Measurements from ENCODE around the gene MPRIP. TPM values are rescaled to one million over a fixed set of nuclear protein-coding genes. Genes with fewer than 3 reads are reported as not detected.

Gene MPRIP
- polyA plus RNA-seq, 1 donor, result 205 TPM

- no peak for DNase-seq (ENCODE audit: low read depth)
Measured at GRCh38 chr17:17069849-17070248, 27.6 kb downstream of the MPRIP start.

GRCh38 chr17:17070931-17071330 lies 28.7 kb downstream of the MPRIP start:
- DNase-seq (ENCODE audit: low read depth), result no peak

GRCh38 chr17:17071531-17072360 lies 29.5 kb downstream of the MPRIP start:
- DNase-seq (ENCODE audit: low read depth), result no peak

- no peak for DNase-seq (ENCODE audit: low read depth)
Measured at GRCh38 chr17:17072546-17072945, 30.3 kb downstream of the MPRIP start.

GRCh38 chr17:17073030-17073564 lies 30.8 kb downstream of the MPRIP start:
- DNase-seq (ENCODE audit: low read depth), result no peak

- no peak for DNase-seq (ENCODE audit: low read depth)
Measured at GRCh38 chr17:17073581-17074403, 31.5 kb downstream of the MPRIP start.

GRCh38 chr17:17075125-17075781 lies 33.0 kb downstream of the MPRIP start:
- peak; percentile 63 for DNase-seq (ENCODE audit: low read depth)

- no peak for DNase-seq (ENCODE audit: low read depth)
Measured at GRCh38 chr17:17076066-17076465, 33.8 kb downstream of the MPRIP start.

- no peak for DNase-seq (ENCODE audit: low read depth)
Measured at GRCh38 chr17:17077101-17077500, 34.8 kb downstream of the MPRIP start.

- no peak for DNase-seq (ENCODE audit: low read depth)
Measured at GRCh38 chr17:17077861-17078732, 35.8 kb downstream of the MPRIP start.

GRCh38 chr17:17078832-17079231 lies 36.6 kb downstream of the MPRIP start:
- DNase-seq (ENCODE audit: low read depth), result no peak

- DNase-seq (ENCODE audit: low read depth), result no peak
Measured at GRCh38 chr17:17079336-17079735, 37.1 kb downstream of the MPRIP start.

- no peak for DNase-seq (ENCODE audit: low read depth)
Measured at GRCh38 chr17:17079761-17080160, 37.5 kb downstream of the MPRIP start.

GRCh38 chr17:17080181-17080631 lies 37.9 kb downstream of the MPRIP start:
- DNase-seq (ENCODE audit: low read depth), result no peak

- no peak for DNase-seq (ENCODE audit: low read depth)
Measured at GRCh38 chr17:17080781-17081180, 38.5 kb downstream of the MPRIP start.

GRCh38 chr17:17081304-17081940 lies 39.2 kb downstream of the MPRIP start:
- DNase-seq (ENCODE audit: low read depth), result no peak

GRCh38 chr17:17082878-17083277 lies 40.6 kb downstream of the MPRIP start:
- no peak for DNase-seq (ENCODE audit: low read depth)

- DNase-seq (ENCODE audit: low read depth), result no peak
Measured at GRCh38 chr17:17084317-17084835, 42.1 kb downstream of the MPRIP start.

- DNase-seq (ENCODE audit: low read depth), result no peak
Measured at GRCh38 chr17:17084941-17085340, 42.7 kb downstream of the MPRIP start.

GRCh38 chr17:17086585-17086984 lies 44.3 kb downstream of the MPRIP start:
- DNase-seq (ENCODE audit: low read depth), result no peak

Data from forelimb muscle (tissue), 1 donor.